ENCODE data around the gene MICALL1. TPM values are rescaled to one million over a fixed set of nuclear protein-coding genes. Genes with fewer than 3 reads are reported as not detected.

The MICALL1 gene
- total and polyA plus RNA-seq, 2 of the 13 experiments (the other 11 are each of a cell fraction or from before 2014, with no cell fraction given) = 7.6 to 10.6 TPM

DNA sequence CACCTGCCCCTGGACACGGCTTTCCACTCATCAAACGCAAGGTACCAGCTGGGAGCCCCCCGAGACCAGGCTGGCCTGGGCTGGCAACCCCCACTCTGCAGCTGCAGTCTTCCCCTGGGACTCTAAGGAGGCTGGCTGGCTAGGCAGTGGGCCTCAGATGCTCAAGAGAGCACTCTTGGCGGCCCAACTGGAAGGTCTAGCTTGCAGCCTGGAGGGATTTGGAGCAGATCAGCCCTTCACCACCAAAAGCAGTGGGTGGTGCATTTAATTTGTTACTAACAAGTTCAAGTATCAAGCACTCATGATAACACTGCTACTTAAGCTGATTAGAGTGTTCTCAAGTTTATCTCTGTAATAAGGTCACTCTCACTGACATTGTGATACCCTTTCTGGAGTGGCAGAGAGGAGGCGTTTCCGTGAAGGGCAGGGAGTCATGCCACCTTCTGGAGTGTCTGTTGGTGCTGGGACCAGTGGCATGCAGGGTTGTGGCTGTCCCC, 25.8 kb downstream of the MICALL1 start:
- no peak overlapping the region for H3K4me2 ChIP-seq (ENCODE audit: low read depth, low read length)
- H4K20me1 ChIP-seq (ENCODE audit: insufficient read depth, low read length) = no peaks in the 10 kb centered on the region
- no peak overlapping the region for H3K27ac ChIP-seq (ENCODE audit: extremely low read length, insufficient read depth, low read length)
- DNase-seq (ENCODE audit: low spot score) (no peak), ATAC-seq (no peak), FAIRE-seq (no peak)
- in situ Hi-C loops (cut with HindIII; ENCODE audit: extremely low pct_ligation_motif_present, low pct_unique_long_range_greater_than_20kb) (loop anchor here (10.0 kb wide), 1 partner anchor 117 kb away; no protein-coding TSS in a partner anchor), intact Hi-C loops (cut with micrococcal nuclease; ENCODE audit: unreplicated experiment) (loop anchor here (5.0 kb wide), 1 partner anchor 35 kb away; no protein-coding TSS in a partner anchor)
- H3K4me3 ChIP-seq (replicated peaks in 1 of 3; ENCODE audit: insufficient read depth in 1 of 3, low read depth in 2 of 3, low read length in 3 of 3) = no peak overlapping the region
- H3K27me3 ChIP-seq (ENCODE audit: control insufficient read depth in 1 of 2, insufficient read depth in 2 of 2, low read length in 2 of 2) = no peaks in the 10 kb centered on the region
- no peaks in the 10 kb centered on the region for H3K9me3 ChIP-seq (ENCODE audit: low read length)
- H3K9ac ChIP-seq (ENCODE audit: insufficient read depth, low read depth, low read length) = no peak overlapping the region
- peaks cover 11 to 17% of the 10 kb centered on the region in 2 experiments; a peak in 3 of 5 replicates for H3K36me3 ChIP-seq (replicated peaks in 1 of 2; ENCODE audit: control insufficient read depth in 1 of 2, insufficient read depth in 2 of 2, low read length in 2 of 2)
- peaks cover 13% of the 10 kb centered on the region for H3K4me1 ChIP-seq (ENCODE audit: insufficient read depth, low read length)
- H2AFZ ChIP-seq (ENCODE audit: low read length) = no peak overlapping the region
- ChIA-PET CTCF (ENCODE audit: low intra/inter-chr PET ratio, low total read pairs) (no interaction called here), POLR2A (interaction anchor here (0.6 kb wide), 1 partner anchor 10 kb away, joined by 3 read pairs; no protein-coding TSS in a partner anchor)
- no peaks in the 10 kb centered on the region for H3K79me2 ChIP-seq (ENCODE audit: insufficient read depth, low read length)
- 97% methylated on average over 4 of the region's 6 CpGs for WGBS (ENCODE audit: low lambda C conversion rate)
- BruUV-seq (replicated peaks) = no TSS peak
- TF ChIP-seq POLR2G (IDR thresholded peaks at IDR 0.05; ENCODE audit: low read depth, low read length) = no peak
- no peak for TF ChIP-seq ZMYM4 (CRISPR knock-in tag; IDR thresholded peaks at IDR 0.05)
- no peak for TF ChIP-seq TOPORS (CRISPR knock-in tag; IDR thresholded peaks at IDR 0.05)
- TF ChIP-seq CHD4 (IDR thresholded peaks at IDR 0.05; ENCODE audit: borderline replicate concordance, low read length) = no peak
- TF ChIP-seq ZNF264 (CRISPR knock-in tag; IDR thresholded peaks at IDR 0.05) = no peak
- no peak for TF ChIP-seq MYNN (CRISPR knock-in tag; IDR thresholded peaks at IDR 0.05; ENCODE audit: low read depth)
- TF ChIP-seq RERE (CRISPR knock-in tag; IDR thresholded peaks at IDR 0.05; ENCODE audit: low read depth) = no peak
- no peak for TF ChIP-seq SMAD3 (CRISPR knock-in tag; IDR thresholded peaks at IDR 0.05)
- TF ChIP-seq, protein P1, sequence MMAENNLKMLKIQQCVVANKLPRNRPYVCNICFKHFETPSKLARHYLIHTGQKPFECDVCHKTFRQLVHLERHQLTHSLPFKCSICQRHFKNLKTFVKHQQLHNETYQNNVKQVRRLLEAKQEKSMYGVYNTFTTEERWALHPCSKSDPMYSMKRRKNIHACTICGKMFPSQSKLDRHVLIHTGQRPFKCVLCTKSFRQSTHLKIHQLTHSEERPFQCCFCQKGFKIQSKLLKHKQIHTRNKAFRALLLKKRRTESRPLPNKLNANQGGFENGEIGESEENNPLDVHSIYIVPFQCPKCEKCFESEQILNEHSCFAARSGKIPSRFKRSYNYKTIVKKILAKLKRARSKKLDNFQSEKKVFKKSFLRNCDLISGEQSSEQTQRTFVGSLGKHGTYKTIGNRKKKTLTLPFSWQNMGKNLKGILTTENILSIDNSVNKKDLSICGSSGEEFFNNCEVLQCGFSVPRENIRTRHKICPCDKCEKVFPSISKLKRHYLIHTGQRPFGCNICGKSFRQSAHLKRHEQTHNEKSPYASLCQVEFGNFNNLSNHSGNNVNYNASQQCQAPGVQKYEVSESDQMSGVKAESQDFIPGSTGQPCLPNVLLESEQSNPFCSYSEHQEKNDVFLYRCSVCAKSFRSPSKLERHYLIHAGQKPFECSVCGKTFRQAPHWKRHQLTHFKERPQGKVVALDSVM (CRISPR knock-in tag; IDR thresholded peaks at IDR 0.05) = no peak
- TF ChIP-seq ZNF24 (IDR thresholded peaks at IDR 0.05) = no peak
- TF ChIP-seq, protein P2, sequence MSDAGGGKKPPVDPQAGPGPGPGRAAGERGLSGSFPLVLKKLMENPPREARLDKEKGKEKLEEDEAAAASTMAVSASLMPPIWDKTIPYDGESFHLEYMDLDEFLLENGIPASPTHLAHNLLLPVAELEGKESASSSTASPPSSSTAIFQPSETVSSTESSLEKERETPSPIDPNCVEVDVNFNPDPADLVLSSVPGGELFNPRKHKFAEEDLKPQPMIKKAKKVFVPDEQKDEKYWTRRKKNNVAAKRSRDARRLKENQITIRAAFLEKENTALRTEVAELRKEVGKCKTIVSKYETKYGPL (CRISPR knock-in tag; IDR thresholded peaks at IDR 0.05) = no peak
- no peak for TF ChIP-seq ZNF724P (CRISPR knock-in tag; IDR thresholded peaks at IDR 0.05; ENCODE audit: borderline replicate concordance)
- TF ChIP-seq HNRNPL (IDR thresholded peaks at IDR 0.05; ENCODE audit: low read depth, low read length) = no peak
- TF ChIP-seq FUBP1 (CRISPR knock-in tag; IDR thresholded peaks at IDR 0.05; ENCODE audit: borderline replicate concordance) = no peak
- no peak for TF ChIP-seq MXI1 (IDR thresholded peaks at IDR 0.05; ENCODE audit: borderline replicate concordance, low read depth, low read length)
